ENCODE measurements around the gene MAPK14.

- TF ChIP-seq CTCF (IDR thresholded peaks at IDR 0.05; ENCODE audit: low read length) (no peak), EZH2 (IDR thresholded peaks at IDR 0.05; ENCODE audit: borderline replicate concordance, low read length) (no peak)
Observed at GRCh38 chr6:36062247-36062646, 34.6 kb downstream of the MAPK14 start.
